ENCODE measurements around the gene TACSTD2. TPM values are rescaled to one million over a fixed set of nuclear protein-coding genes. Genes with fewer than 3 reads are reported as not detected.
"Not testable (repeated sequence)": the region's sequence is repeated elsewhere in the genome, so short reads cannot be mapped to it uniquely, and the experiment has no call there.

TACSTD2 gene
- total and polyA plus RNA-seq, 8 donors: 6.0 to 171 (median 13.4) TPM

GRCh38 chr1:58555393-58555792 lies 21.7 kb downstream of the TACSTD2 start:
- intact Hi-C loops (cut with DNase I): no loop called here
- no peaks in the 10 kb centered on the region for H3K27me3 ChIP-seq

GRCh38 chr1:58551186-58552140 lies 25.6 kb downstream of the TACSTD2 start:
- no peak overlapping the region for H3K27ac ChIP-seq
- no peaks in the 10 kb centered on the region for H3K9me3 ChIP-seq
- H3K4me1 ChIP-seq: no peaks in the 10 kb centered on the region
- no peaks in the 10 kb centered on the region for H3K27me3 ChIP-seq
- ATAC-seq (no peak), DNase-seq (peak in 2 of 4 donors; percentile 33 to 54)
- H3K4me3 ChIP-seq: no peak overlapping the region
- TF ChIP-seq CTCF (IDR thresholded peaks at IDR 0.05): no peak
- intact Hi-C loops (cut with DNase I): no loop called here
- no peaks in the 10 kb centered on the region for H3K36me3 ChIP-seq

More at GRCh38 chr1:58555393-58555792, 21.7 kb downstream of the TACSTD2 start:
- no peaks in the 10 kb centered on the region for H3K36me3 ChIP-seq
- H3K4me1 ChIP-seq: no peaks in the 10 kb centered on the region
- H3K9me3 ChIP-seq: no peaks in the 10 kb centered on the region
- H3K4me3 ChIP-seq: no peak overlapping the region
- TF ChIP-seq CTCF (IDR thresholded peaks at IDR 0.05): no peak
- DNase-seq (no peak), ATAC-seq (no peak)
- H3K27ac ChIP-seq: no peak overlapping the region

- DNase-seq; ATAC-seq; H3K27me3 ChIP-seq; H3K4me3 ChIP-seq; H3K9me3 ChIP-seq; H3K36me3 ChIP-seq; intact Hi-C loops (cut with DNase I); H3K27ac ChIP-seq: not testable (repeated sequence)
- peaks cover 3 to 10% of the 10 kb centered on the region in 2 donors for H3K4me1 ChIP-seq
Measured at GRCh38 chr1:58549291-58549690, 27.8 kb downstream of the TACSTD2 start.

- no peak overlapping the region for H3K4me3 ChIP-seq
- H3K27ac ChIP-seq: no peak overlapping the region
- no peaks in the 10 kb centered on the region for H3K9me3 ChIP-seq
- H3K36me3 ChIP-seq: no peaks in the 10 kb centered on the region
- peaks cover 3 to 10% of the 10 kb centered on the region in 2 donors for H3K4me1 ChIP-seq
- DNase-seq (no peak), ATAC-seq (no peak)
- intact Hi-C loops (cut with DNase I): no loop called here
- TF ChIP-seq CTCF (IDR thresholded peaks at IDR 0.05): no peak
- H3K27me3 ChIP-seq: no peaks in the 10 kb centered on the region
Measured at GRCh38 chr1:58548371-58548770, 28.7 kb downstream of the TACSTD2 start.

- peak within 1 kb of the TSS; percentile 100 for H3K27ac ChIP-seq
- no peaks in the 10 kb centered on the region for H3K36me3 ChIP-seq
- peak; percentile 94 to 100 (median 98) for DNase-seq
- peak; percentile 97 to 98 for TF ChIP-seq CTCF (IDR thresholded peaks at IDR 0.05)
- ATAC-seq: peak; percentile 98
- H3K9me3 ChIP-seq: no peaks in the 10 kb centered on the region
- intact Hi-C loops (cut with DNase I): no loop called here
- no peaks in the 10 kb centered on the region for H3K27me3 ChIP-seq
- peak within 1 kb of the TSS; percentile 55 to 63 for H3K4me3 ChIP-seq
- H3K4me1 ChIP-seq: peaks cover 3 to 10% of the 10 kb centered on the region in 2 donors
Measured at GRCh38 chr1:58546520-58547308, 30.3 kb downstream of the TACSTD2 start, which contains the start of gene OMA1. Gene OMA1, minus strand, starts transcription at chr1:58546726. Its CDS starts 7,432 bp downstream, at chr1:58539294.
